Endothelial cell (in vitro differentiated cells): Measurements from ENCODE around the gene PRMT1. TPM values are rescaled to one million over a fixed set of nuclear protein-coding genes. Genes with fewer than 3 reads are reported as not detected.
"Not testable (repeated sequence)": the region's sequence is repeated elsewhere in the genome, so short reads cannot be mapped to it uniquely, and the experiment has no call there.

ENCODE experiments used
- DNase-seq: peaks from one replicate; pipeline ENCODE4 v3.0.0; 2021; ENCODE audit warnings: low spot score
- H3K27ac Mint-ChIP-seq: one replicate; pipeline ENCODE4 v1.8.0; 2021; ENCODE audit warnings: mixed read lengths, inconsistent platforms; ENCODE audit not compliant: unreplicated experiment
- H3K27me3 Mint-ChIP-seq: one replicate; pipeline ENCODE4 v1.8.0; 2021; ENCODE audit warnings: mild to moderate bottlenecking, moderate library complexity, mixed read lengths, inconsistent platforms; ENCODE audit not compliant: unreplicated experiment
- H3K36me3 Mint-ChIP-seq: one replicate; pipeline ENCODE4 v1.8.0; 2021; ENCODE audit warnings: mild to moderate bottlenecking, low read depth, mixed read lengths, inconsistent platforms; ENCODE audit not compliant: unreplicated experiment
- H3K4me1 Mint-ChIP-seq: one replicate; pipeline ENCODE4 v1.8.0; 2021; ENCODE audit warnings: mild to moderate bottlenecking, mixed read lengths, inconsistent platforms; ENCODE audit not compliant: unreplicated experiment
- H3K4me3 Mint-ChIP-seq: one replicate; pipeline ENCODE4 v1.8.0; 2021; ENCODE audit warnings: mild to moderate bottlenecking, mixed read lengths, inconsistent platforms; ENCODE audit not compliant: unreplicated experiment
- H3K9me3 Mint-ChIP-seq: one replicate; pipeline ENCODE4 v1.8.0; 2021; ENCODE audit warnings: mixed read lengths, inconsistent platforms; ENCODE audit not compliant: unreplicated experiment
- total RNA-seq: library from RNA; stranded (reverse); fragmentation: NEBNext Ultra II Directional; extraction: Animal tissue kit (Norgen Biotek cat#: 25700); gene quantifications from one replicate; pipeline ENCODE4 v1.2.1, GENCODE V29; 2021; ENCODE audit not compliant: unreplicated experiment
- TF ChIP-seq, protein P1 (sequence below): fragments of 200-600 bp; sonication (generic); IDR thresholded peaks from one replicate; pipeline ENCODE4 v1.5.0; 2021; ENCODE audit warnings: antibody characterized with exemption; ENCODE audit not compliant: unreplicated experiment

Gene PRMT1
- total RNA-seq, 1 donor from 2014 or later, result 175 TPM

DNA sequence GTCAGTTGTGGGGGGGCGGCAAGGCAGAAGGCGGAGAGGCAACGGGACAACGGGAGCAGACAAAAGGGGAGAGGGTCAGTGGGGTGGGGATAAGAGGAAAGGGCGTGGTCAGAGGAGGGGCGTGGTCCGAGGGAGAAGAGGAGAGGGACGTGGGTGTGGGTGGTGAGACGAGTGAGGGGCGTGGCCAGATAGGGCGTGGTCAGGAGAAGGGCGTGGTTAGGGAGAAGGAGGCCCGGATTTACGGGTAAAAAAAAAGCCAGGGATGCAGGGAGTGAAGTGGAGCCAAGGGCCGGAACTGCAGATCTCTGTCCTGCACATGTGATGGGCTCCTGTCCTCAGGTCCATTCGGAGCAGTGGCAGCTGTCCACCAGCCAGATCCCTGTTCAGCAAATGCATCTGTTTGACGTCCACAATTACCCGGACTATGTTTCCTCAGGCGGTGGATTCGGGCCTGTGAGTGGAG is 35.4 kb downstream of the PRMT1 start:
- Mint-ChIP-seq H3K4me3 (no peak overlapping the region), H3K36me3 (peaks cover 24% of the 10 kb centered on the region)
- DNase-seq, result no peak

GRCh38 chr19:49713236-49713845 is 36.3 kb downstream of the PRMT1 start:
- H3K36me3 Mint-ChIP-seq, result peaks cover 24% of the 10 kb centered on the region
- H3K27ac Mint-ChIP-seq, result no peak overlapping the region
- no peak for DNase-seq
- H3K4me3 Mint-ChIP-seq, result no peak overlapping the region
- H3K9me3 Mint-ChIP-seq, result no peaks in the 10 kb centered on the region
- TF ChIP-seq, protein P1, sequence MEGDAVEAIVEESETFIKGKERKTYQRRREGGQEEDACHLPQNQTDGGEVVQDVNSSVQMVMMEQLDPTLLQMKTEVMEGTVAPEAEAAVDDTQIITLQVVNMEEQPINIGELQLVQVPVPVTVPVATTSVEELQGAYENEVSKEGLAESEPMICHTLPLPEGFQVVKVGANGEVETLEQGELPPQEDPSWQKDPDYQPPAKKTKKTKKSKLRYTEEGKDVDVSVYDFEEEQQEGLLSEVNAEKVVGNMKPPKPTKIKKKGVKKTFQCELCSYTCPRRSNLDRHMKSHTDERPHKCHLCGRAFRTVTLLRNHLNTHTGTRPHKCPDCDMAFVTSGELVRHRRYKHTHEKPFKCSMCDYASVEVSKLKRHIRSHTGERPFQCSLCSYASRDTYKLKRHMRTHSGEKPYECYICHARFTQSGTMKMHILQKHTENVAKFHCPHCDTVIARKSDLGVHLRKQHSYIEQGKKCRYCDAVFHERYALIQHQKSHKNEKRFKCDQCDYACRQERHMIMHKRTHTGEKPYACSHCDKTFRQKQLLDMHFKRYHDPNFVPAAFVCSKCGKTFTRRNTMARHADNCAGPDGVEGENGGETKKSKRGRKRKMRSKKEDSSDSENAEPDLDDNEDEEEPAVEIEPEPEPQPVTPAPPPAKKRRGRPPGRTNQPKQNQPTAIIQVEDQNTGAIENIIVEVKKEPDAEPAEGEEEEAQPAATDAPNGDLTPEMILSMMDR, result no peak
- H3K4me1 Mint-ChIP-seq, result peaks cover 12% of the 10 kb centered on the region
- H3K27me3 Mint-ChIP-seq, result peaks cover 17% of the 10 kb centered on the region

More for the DNA sequence above, 35.4 kb downstream of the PRMT1 start:
- H3K4me1 Mint-ChIP-seq, result peaks cover 8% of the 10 kb centered on the region
- peaks cover 13% of the 10 kb centered on the region for H3K27me3 Mint-ChIP-seq
- no peak overlapping the region for H3K27ac Mint-ChIP-seq
- no peaks in the 10 kb centered on the region for H3K9me3 Mint-ChIP-seq
- TF ChIP-seq, protein P1, result no peak

DNA sequence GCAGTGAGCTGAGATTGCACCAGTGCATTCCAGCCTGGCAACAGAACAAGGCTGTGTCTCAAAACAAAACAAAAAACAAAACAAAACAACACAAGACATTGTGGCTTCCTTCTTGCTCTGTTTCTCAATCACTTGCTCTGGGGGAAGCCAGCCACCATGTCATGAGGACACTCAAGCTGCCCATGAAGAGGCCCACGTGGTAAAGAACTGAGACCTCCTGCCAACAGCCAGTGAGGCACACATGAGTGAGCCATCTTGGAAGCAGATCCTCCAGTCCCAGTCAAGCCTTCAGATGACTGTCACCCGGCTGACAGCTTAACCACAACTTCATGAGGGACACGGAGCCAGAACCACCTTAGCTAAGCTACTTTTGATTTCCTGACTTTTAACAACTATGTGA is 39.1 kb downstream of the PRMT1 start:
- no peak overlapping the region for H3K4me3 Mint-ChIP-seq
- peaks cover 13% of the 10 kb centered on the region for H3K36me3 Mint-ChIP-seq
- peaks cover 16% of the 10 kb centered on the region for H3K27me3 Mint-ChIP-seq
- no peak for DNase-seq
- TF ChIP-seq, protein P1, result no peak
- peaks cover 24% of the 10 kb centered on the region for H3K4me1 Mint-ChIP-seq
- no peaks in the 10 kb centered on the region for H3K9me3 Mint-ChIP-seq
- peak overlapping the region; percentile 71 for H3K27ac Mint-ChIP-seq

DNA sequence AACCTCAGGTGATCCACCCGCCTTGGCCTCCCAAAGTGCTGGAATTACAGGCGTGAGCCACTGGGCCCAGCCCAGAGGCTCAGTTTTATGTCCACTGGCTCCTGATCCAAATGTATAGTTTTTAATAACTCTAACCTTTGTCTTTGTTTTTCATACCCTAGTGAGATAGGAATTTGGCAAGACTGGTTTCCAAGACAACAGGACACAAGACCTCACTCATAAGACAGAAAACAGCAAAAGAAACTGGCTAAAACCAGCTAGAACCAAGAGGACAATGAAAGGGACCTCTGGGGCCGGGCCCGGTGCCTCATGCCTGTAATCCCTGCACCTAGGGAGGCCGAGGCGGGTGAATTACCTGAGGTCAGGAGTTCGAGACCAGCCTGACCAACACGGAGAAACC is 41.4 kb downstream of the PRMT1 start:
- H3K36me3 Mint-ChIP-seq, result no peaks in the 10 kb centered on the region
- H3K9me3 Mint-ChIP-seq, result no peaks in the 10 kb centered on the region
- peaks cover 24% of the 10 kb centered on the region for H3K4me1 Mint-ChIP-seq
- H3K4me3 Mint-ChIP-seq, result no peak overlapping the region
- peak overlapping the region; percentile 94 for H3K27ac Mint-ChIP-seq
- peaks cover 16% of the 10 kb centered on the region for H3K27me3 Mint-ChIP-seq
- no peak for DNase-seq
- TF ChIP-seq, protein P1, result no peak

DNA sequence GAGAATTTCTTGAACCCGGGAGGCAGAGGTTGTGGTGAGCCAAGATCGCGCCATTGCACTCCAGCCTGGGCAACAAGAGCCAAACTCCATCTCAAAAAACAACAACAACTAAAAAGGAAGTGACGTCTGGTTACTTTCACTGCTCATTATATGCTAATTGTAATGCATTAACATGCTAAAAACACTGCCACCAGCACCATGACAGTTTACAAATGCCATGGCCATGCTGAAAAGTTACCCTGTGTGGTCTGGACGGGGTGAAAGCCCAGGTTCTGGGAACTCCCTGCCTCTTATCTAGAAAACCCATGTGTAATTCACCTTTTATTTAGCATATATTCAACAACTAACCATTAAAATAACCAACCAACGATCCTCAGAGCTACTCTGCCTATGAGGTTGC is 41.9 kb downstream of the PRMT1 start:
- Mint-ChIP-seq H3K27ac (peak overlapping the region; percentile 93), H3K36me3 (no peaks in the 10 kb centered on the region), H3K27me3 (peaks cover 16% of the 10 kb centered on the region), H3K9me3 (no peaks in the 10 kb centered on the region), H3K4me1 (peaks cover 24% of the 10 kb centered on the region), H3K4me3 (no peak overlapping the region)
- TF ChIP-seq, protein P1, result no peak
- no peak for DNase-seq

DNA sequence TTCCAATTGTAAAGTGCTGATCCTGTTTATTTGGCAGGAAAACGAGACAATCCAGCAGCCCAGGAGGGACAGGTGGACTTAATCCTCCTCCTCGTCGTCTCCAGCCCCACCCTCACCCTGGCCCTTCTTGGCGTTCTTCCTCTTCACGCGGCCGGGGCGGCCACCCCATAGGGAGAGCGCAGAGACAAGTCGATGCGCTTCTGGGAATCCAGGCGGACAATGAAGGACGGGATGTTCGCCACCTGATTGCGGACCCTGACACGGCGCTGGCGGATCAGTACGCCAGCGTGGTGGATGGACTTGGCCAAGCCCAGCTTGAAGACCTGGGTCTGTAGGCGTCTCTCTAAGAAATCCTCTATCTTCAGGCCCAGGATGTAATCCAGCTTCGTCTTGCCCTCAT is 42.3 kb downstream of the PRMT1 start:
- peak overlapping the region; percentile 93 for H3K27ac Mint-ChIP-seq
- H3K9me3 Mint-ChIP-seq, H3K4me3 Mint-ChIP-seq: not testable (repeated sequence)

More for the DNA sequence above, 42.3 kb downstream of the PRMT1 start:
- not testable (repeated sequence) for DNase-seq, H3K36me3 Mint-ChIP-seq
- H3K27me3 Mint-ChIP-seq, result peaks cover 13% of the 10 kb centered on the region
- peaks cover 24% of the 10 kb centered on the region for H3K4me1 Mint-ChIP-seq
